ENCODE data around the gene LSAMP.

GRCh38 chr3:116050311-116050915 lies 394.9 kb downstream of the LSAMP start:
- TF ChIP-seq POLR2A (IDR thresholded peaks at IDR 0.05) (no peak), CTCF (IDR thresholded peaks at IDR 0.05) (no peak)

Measured in lower leg skin (tissue), 3 donors.